HCT116 (cell line): ENCODE data around the gene SLC17A5. TPM values are rescaled to one million over a fixed set of nuclear protein-coding genes. Genes with fewer than 3 reads are reported as not detected.

Experiments used
- ATAC-seq: fragments of 200-7000 bp; cut with Tn5 transposase; 2 replicates; pipeline ENCODE4 v1.9.1; 2020; ENCODE audit warnings: mild to moderate bottlenecking, moderate library complexity
- BruUV-seq: library from RNA; stranded (reverse); fragments of 400-500 nt; replicated peaks from 2 replicates; lab custom pipeline; 2021; lab: Mats Ljungman, UMichigan
- CTCF ChIA-PET: fragments of 300-600 bp; sonication (Branson Sonifier 250); formaldehyde crosslinking; loops from one replicate; lab custom pipeline; 2021; ENCODE audit warnings: antibody characterized with exemption; lab: Charles Lee
- POLR2A ChIA-PET: fragments of 300-600, 350-600 bp; sonication (Branson Sonifier 250); formaldehyde crosslinking; loops from one replicate; lab custom pipeline; 2021; ENCODE audit warnings: antibody characterized with exemption; lab: Charles Lee
- RAD21 ChIA-PET, 2 experiments: fragments of 300-600 bp; sonication (Branson Sonifier 250); formaldehyde crosslinking; loops; one replicate each; lab custom pipeline; 2023; ENCODE audit warnings: low total read pairs in 2 of 2; ENCODE audit not compliant: uncharacterized antibody in 2 of 2, unreplicated experiment in 2 of 2, low non-redundant PET in 1 of 2; lab: Charles Lee
- DNase-seq: peaks from one replicate; pipeline ENCODE4 v3.0.0-alpha.2; 2010; ENCODE audit warnings: low read depth, low spot score
- H2AFZ ChIP-seq: fragments of 200-600 bp; shearing (Covaris generic), sonication (generic); 2 replicates; pipeline ENCODE4 v1.6.1; 2017; ENCODE audit warnings: low read depth, mixed run types, mixed read lengths, antibody characterized with exemption, low read length; ENCODE audit not compliant: poor library complexity, severe bottlenecking
- H3K27ac ChIP-seq: 2 replicates; pipeline ENCODE4 v1.5.1; 2012; ENCODE audit warnings: low read depth, low read length
- H3K27me3 ChIP-seq: fragments of 200-600 bp; sonication (generic); 2 replicates; pipeline ENCODE4 v1.6.1; 2016; ENCODE audit warnings: mixed run types, low read length, mixed read lengths; ENCODE audit not compliant: insufficient read depth
- H3K36me3 ChIP-seq, 2 experiments: fragments of 200-500 bp in 1 of 2; fragments of 200-600 bp in 1 of 2; sonication (Bioruptor generic) in 1 of 2; sonication (generic) in 1 of 2; 2 replicates each; pipeline versions ENCODE4 v1.5.1 to v1.6.1; 2014 to 2016; ENCODE audit warnings: low read length in 2 of 2, inconsistent platforms in 1 of 2, mixed read lengths in 1 of 2, mixed run types in 1 of 2; ENCODE audit not compliant: insufficient read depth in 2 of 2, control insufficient read depth in 1 of 2
- H3K4me1 ChIP-seq, 2 experiments: fragments of 200-600 bp in 1 of 2; sonication (generic) in 1 of 2; 2 replicates each; pipeline versions ENCODE4 v1.5.1 to v1.6.1; 2012 to 2017; ENCODE audit warnings: low read length in 2 of 2, inconsistent platforms in 1 of 2, mild to moderate bottlenecking in 1 of 2, mixed read lengths in 1 of 2, mixed run types in 1 of 2, moderate library complexity in 1 of 2; ENCODE audit not compliant: insufficient read depth in 2 of 2, control insufficient read depth in 1 of 2
- H3K4me2 ChIP-seq: fragments of 200-600 bp; sonication (generic); 2 replicates; pipeline ENCODE4 v1.6.1; 2017; ENCODE audit warnings: mixed run types, low read length, mixed read lengths
- H3K4me3 ChIP-seq, 2 experiments: fragments of 200-600 bp in 1 of 2; sonication (generic) in 1 of 2; replicated peaks in 1 of 2; 2 replicates each; pipeline ENCODE4 v1.5.1; 2011 to 2016; ENCODE audit warnings: low read length in 2 of 2, control low read depth in 1 of 2, low read depth in 1 of 2, mild to moderate bottlenecking in 1 of 2, mixed read lengths in 1 of 2, mixed run types in 1 of 2
- H3K79me2 ChIP-seq: fragments of 200-600 bp; sonication (generic); 2 replicates; pipeline ENCODE4 v1.6.1; 2017; ENCODE audit warnings: mild to moderate bottlenecking, mixed run types, low read length, moderate library complexity, mixed read lengths; ENCODE audit not compliant: insufficient read depth
- H3K9ac ChIP-seq: fragments of 200-600 bp; sonication (generic); 2 replicates; pipeline ENCODE4 v1.6.1; 2016; ENCODE audit warnings: low read length, mixed read lengths
- H3K9me2 ChIP-seq: fragments of 200-600 bp; sonication (generic), shearing (Covaris generic); 2 replicates; pipeline ENCODE4 v1.6.1; 2017; ENCODE audit warnings: mixed run types, mild to moderate bottlenecking, moderate library complexity; ENCODE audit not compliant: insufficient read depth
- H3K9me3 ChIP-seq, 2 experiments: fragments of 200-500 bp in 1 of 2; fragments of 200-600 bp in 1 of 2; sonication (Bioruptor generic) in 1 of 2; sonication (generic) in 1 of 2; 2 replicates each; pipeline ENCODE4 v1.6.1; 2014 to 2017; ENCODE audit warnings: low read length in 2 of 2, mixed read lengths in 2 of 2, inconsistent platforms in 1 of 2, low read depth in 1 of 2, mild to moderate bottlenecking in 1 of 2, mixed run types in 1 of 2, moderate library complexity in 1 of 2; ENCODE audit not compliant: control insufficient read depth in 1 of 2, insufficient read depth in 1 of 2
- H4K20me1 ChIP-seq: fragments of 200-600 bp; sonication (generic), shearing (Covaris generic); 2 replicates; pipeline ENCODE4 v1.6.1; 2017; ENCODE audit warnings: mixed run types, mild to moderate bottlenecking, moderate library complexity; ENCODE audit not compliant: insufficient read depth
- ATF3 ChIP-seq: IDR thresholded peaks from 2 replicates; pipeline ENCODE4 v1.6.1; 2012
- CTCF ChIP-seq, 3 experiments: fragments of 200-600 bp in 1 of 3; sonication (generic) in 1 of 3; IDR thresholded peaks in 2 of 3; conservative IDR thresholded peaks in 1 of 3; 2 replicates each; pipeline ENCODE4 v1.5.1; 2012 to 2017; ENCODE audit warnings: low read depth in 2 of 3, low read length in 2 of 3, antibody characterized with exemption in 1 of 3, borderline replicate concordance in 1 of 3, control low read depth in 1 of 3, mild to moderate bottlenecking in 1 of 3, mixed read lengths in 1 of 3, mixed run types in 1 of 3, moderate library complexity in 1 of 3; ENCODE audit not compliant: insufficient read depth in 1 of 3
- EGR1 ChIP-seq: IDR thresholded peaks from 2 replicates; pipeline ENCODE4 v1.6.1; 2012; ENCODE audit warnings: low read depth
- ELF1 ChIP-seq: IDR thresholded peaks from 2 replicates; pipeline ENCODE4 v1.6.1; 2012; ENCODE audit warnings: low read depth, borderline replicate concordance
- EZH2 ChIP-seq: fragments of 200-600 bp; sonication (generic); IDR thresholded peaks from 2 replicates; pipeline ENCODE4 v1.6.1; 2017; ENCODE audit warnings: antibody characterized with exemption, mixed run types
- EZH2phosphoT487 ChIP-seq: fragments of 200-600 bp; IDR thresholded peaks from 2 replicates; pipeline ENCODE4 v1.6.1; 2018; ENCODE audit warnings: antibody characterized with exemption, borderline replicate concordance
- FOSL1 ChIP-seq: IDR thresholded peaks from 2 replicates; pipeline ENCODE4 v1.6.1; 2012; ENCODE audit warnings: low read depth
- MAX ChIP-seq: IDR thresholded peaks from 2 replicates; pipeline ENCODE4 v1.6.1; 2012
- POLR2A ChIP-seq: IDR thresholded peaks from 2 replicates; pipeline ENCODE4 v1.7.0; 2011; ENCODE audit warnings: borderline replicate concordance; ENCODE audit not compliant: insufficient read depth, insufficient read length; ENCODE audit errors: extremely low read depth
- SIN3A ChIP-seq: IDR thresholded peaks from 2 replicates; pipeline ENCODE4 v1.6.1; 2012; ENCODE audit warnings: low read depth
- SP1 ChIP-seq: IDR thresholded peaks from 2 replicates; pipeline ENCODE4 v1.6.1; 2012; ENCODE audit warnings: low read depth
- SRF ChIP-seq: IDR thresholded peaks from 2 replicates; pipeline ENCODE4 v1.6.1; 2012; ENCODE audit warnings: low read depth
- YY1 ChIP-seq: IDR thresholded peaks from 2 replicates; pipeline ENCODE4 v1.6.1; 2011; ENCODE audit warnings: low read length, low read depth, moderate library complexity, mild to moderate bottlenecking; ENCODE audit not compliant: insufficient replicate concordance; ENCODE audit errors: extremely low read depth
- ZFX ChIP-seq: fragments of 450-650 bp; IDR thresholded peaks from 2 replicates; pipeline ENCODE4 v1.6.1; 2017
- intact Hi-C: fragments of 100-400 bp; cut with micrococcal nuclease; formaldehyde crosslinking; loops from 2 replicates; pipeline ENCODE4 v1.10.0; 2022
- total RNA-seq: library from RNA; stranded (reverse); gene quantifications from one replicate; pipeline ENCODE4 v1.2.1, GENCODE V29; 2021; ENCODE audit not compliant: unreplicated experiment

Gene SLC17A5
- total RNA-seq, 1 experiment from 2014 or later, result 17.0 TPM

- no peaks in the 10 kb centered on the region for H3K27me3 ChIP-seq
- POLR2A ChIA-PET, result no interaction called here
- BruUV-seq, result no TSS peak
- TF ChIP-seq POLR2A, result no peak
- no peak for TF ChIP-seq ZFX
- TF ChIP-seq YY1, result no peak
- no peak for TF ChIP-seq SIN3A
- no peak for TF ChIP-seq FOSL1
- TF ChIP-seq EZH2, result no peak
- TF ChIP-seq EGR1, result no peak
- TF ChIP-seq ELF1, result no peak
- TF ChIP-seq, all 23 proteins: peak for 0
- H4K20me1 ChIP-seq, result no peaks in the 10 kb centered on the region
- H3K9ac ChIP-seq, result no peak overlapping the region
- CTCF ChIA-PET, result no interaction called here
- no peak overlapping the region for H2AFZ ChIP-seq
- DNase-seq (no peak), ATAC-seq (no peak)
- RAD21 ChIA-PET, result no interaction called here
- H3K4me3 ChIP-seq, result no peak overlapping the region
- no peak overlapping the region for H3K27ac ChIP-seq
- H3K79me2 ChIP-seq, result no peaks in the 10 kb centered on the region
- no peaks in the 10 kb centered on the region for H3K36me3 ChIP-seq
- intact Hi-C loops, result no loop called here
- no peaks in the 10 kb centered on the region for H3K9me3 ChIP-seq
- no peak overlapping the region for H3K4me2 ChIP-seq
- H3K9me2 ChIP-seq, result no peaks in the 10 kb centered on the region
- peaks cover 6 to 14% of the 10 kb centered on the region in 2 experiments; a peak in 3 of 4 replicates for H3K4me1 ChIP-seq
Measured at GRCh38 chr6:73669005-73669404, 15.2 kb upstream of the SLC17A5 start.

- Histone ChIP-seq H3K4me1 (peaks cover 6 to 14% of the 10 kb centered on the region in 2 experiments; a peak in 3 of 4 replicates), H4K20me1 (no peaks in the 10 kb centered on the region), H3K4me3 (no peak overlapping the region), H3K9me3 (no peaks in the 10 kb centered on the region), H3K27me3 (no peaks in the 10 kb centered on the region), H3K36me3 (no peaks in the 10 kb centered on the region), H3K4me2 (no peak overlapping the region), H3K9me2 (no peaks in the 10 kb centered on the region), H2AFZ (no peak overlapping the region), H3K9ac (no peak overlapping the region), H3K79me2 (no peaks in the 10 kb centered on the region), H3K27ac (no peak overlapping the region)
- intact Hi-C loops, result no loop called here
- POLR2A ChIA-PET, result no interaction called here
- DNase-seq (no peak), ATAC-seq (no peak)
- TF ChIP-seq POLR2A (no peak), ELF1 (no peak), SP1 (no peak), EZH2phosphoT487 (no peak), EGR1 (no peak), CTCF (IDR thresholded peaks at IDR 0.05 in 2 of 3, conservative IDR thresholded peaks at IDR 0.05 in 1 of 3; ENCODE audit: borderline replicate concordance in 1 of 3, insufficient read depth in 1 of 3, low read depth in 2 of 3, low read length in 2 of 3) (no peak), SRF (no peak), SIN3A (no peak), MAX (no peak), ATF3 (no peak)
- RAD21 ChIA-PET, result no interaction called here
- BruUV-seq, result no TSS peak
- CTCF ChIA-PET, result interaction anchor here (1.2 kb wide), 1 partner anchor 8 kb away, joined by 3 read pairs; no protein-coding TSS in a partner anchor
Measured at GRCh38 chr6:73667798-73668197, 14.0 kb upstream of the SLC17A5 start.
